ENCODE measurements around the gene UBE2A.

Gene UBE2A

DNA sequence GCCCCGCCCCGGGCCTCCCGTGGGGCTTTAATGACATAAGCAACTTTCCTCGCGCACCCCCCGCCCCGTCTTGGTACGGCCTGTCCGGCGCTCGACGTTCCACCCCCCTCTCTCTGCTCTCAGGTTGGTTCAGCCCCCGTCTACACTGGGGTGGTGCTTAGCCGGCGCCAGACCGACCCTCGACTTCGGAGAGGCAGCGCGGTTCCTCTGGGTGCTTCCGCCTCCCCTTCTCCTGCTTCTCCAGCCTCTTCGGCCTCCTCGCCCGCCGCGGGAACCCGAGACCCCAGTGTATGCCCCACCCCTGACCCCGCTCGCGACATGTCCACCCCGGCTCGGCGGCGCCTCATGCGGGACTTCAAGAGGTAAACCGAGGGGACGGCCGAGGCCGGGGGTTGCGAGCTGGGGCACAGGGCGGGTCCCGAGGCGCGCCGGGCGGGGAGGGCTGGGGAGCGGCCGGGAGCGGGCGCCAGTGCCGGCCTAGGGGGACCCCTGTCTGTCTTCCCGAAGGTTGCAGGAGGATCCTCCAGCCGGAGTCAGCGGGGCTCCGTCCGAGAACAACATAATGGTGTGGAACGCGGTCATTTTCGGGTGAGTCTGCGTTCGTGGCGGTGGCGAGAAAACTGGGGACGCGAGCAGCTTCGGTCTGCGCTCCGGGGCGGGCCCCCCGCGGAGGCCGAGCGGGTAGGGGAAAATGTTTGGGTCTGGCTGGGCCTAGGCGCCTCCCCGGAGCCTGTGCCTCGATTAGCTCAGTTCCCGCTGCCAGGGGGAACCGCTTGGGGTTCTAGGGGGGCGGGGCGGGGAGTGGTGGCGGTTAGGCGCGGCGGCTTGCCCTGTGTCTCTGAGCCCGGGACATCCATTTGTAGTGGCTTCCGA lies at the start of gene UBE2A:
Gene UBE2A, plus strand, starts transcription at position 170 of the 873 bp plus-strand sequence. Its CDS starts 149 bp downstream, at position 319.
- DNase-seq: peak; percentile 92

GRCh38 chrX:119529345-119530276 lies 44.8 kb upstream of the UBE2A start:
- no peak for DNase-seq

DNA sequence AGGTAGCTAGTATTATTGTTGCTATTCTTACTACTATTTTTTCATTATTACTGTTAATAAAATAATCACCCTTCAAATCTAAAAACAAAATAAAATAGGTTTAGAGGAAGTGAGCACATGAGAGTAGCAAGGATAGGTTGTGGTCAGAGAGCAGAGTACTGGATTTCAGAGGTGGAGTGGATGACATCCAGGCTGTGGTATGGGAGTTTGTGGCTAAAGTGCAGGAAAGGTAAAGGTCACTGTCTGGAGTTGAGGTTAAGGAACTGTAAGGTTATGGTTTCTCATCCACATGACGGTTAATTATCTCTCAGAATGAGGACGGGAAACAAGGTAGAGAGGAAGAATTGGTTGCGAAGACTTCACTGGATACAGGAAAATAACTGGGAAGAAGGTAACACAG lies 36.9 kb upstream of the UBE2A start:
- no peak for DNase-seq

GRCh38 chrX:119539872-119540271 lies 34.5 kb upstream of the UBE2A start:
- no peak for DNase-seq

- no peak for DNase-seq
These were observed 33.2 kb upstream of the UBE2A start for GRCh38 chrX:119541188-119541587.

DNA sequence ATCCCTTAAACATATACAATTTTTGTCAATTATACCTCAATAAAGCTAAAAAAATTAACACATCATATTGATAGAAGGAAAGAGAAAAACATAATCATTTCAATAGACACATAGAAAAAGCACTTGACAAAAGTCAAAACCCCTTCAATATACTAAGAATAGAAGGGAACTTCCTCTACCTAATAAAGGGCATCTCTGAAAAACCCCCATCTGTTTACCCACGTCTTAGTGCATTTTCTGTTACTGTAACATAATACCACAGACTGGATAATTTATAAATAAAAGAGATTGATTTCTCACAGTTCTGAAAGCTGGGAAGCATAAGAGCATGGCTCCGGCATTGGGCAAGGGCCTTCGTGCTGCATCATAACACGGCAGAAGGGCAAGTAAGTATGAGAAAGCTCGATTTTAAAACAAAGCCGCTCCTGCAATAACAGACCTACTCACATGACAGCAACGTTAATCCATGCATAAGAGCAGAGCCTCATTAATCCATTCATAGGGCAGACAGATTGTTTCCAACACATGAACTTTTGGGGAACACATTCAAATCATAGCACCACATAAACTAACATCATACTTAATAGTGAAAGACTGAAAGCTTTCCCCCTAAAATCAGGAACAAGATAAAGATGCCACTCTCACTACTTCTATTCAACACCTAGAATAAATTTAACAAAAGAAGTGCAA lies 24.9 kb upstream of the UBE2A start:
- DNase-seq: no peak

- no peak for DNase-seq
These were observed 21.9 kb upstream of the UBE2A start for GRCh38 chrX:119552508-119552907.

DNA sequence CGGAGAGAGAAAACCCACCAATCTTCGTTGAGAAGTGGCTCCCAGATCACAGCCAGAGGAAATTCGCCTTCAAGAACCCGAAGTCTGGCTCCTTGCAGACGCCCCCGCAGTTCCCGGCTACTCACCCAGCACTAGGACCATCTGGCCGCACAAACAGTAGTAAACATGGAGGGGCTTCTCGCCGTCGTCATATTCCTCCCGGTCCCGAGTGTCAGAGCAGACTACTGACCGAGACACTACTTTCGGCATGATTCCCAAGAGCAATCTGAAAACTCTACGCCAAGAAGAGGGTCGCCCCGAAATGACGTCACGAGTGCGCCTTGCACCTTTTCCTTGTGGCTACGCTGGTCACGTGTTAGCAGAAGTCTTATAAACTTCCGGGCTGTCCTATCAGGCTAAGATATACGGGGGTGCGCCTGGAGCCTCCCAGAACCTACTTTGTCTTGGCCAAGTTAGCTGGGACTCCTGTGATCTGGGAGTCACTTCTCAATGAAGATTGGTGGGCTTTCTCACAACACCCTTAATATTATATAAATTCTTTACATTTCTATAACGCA lies 9.2 kb upstream of the UBE2A start, which contains the start of gene STEEP1:
Gene STEEP1, minus strand, starts transcription at position 303 of the 557 bp plus-strand sequence. Its CDS starts 54 bp downstream, at position 249.
- peak; percentile 82 for DNase-seq

GRCh38 chrX:119570351-119570835 lies 4.0 kb upstream of the UBE2A start:
- DNase-seq: no peak

- DNase-seq: no peak
These were observed 1.1 kb upstream of the UBE2A start for GRCh38 chrX:119573222-119573621.

DNA sequence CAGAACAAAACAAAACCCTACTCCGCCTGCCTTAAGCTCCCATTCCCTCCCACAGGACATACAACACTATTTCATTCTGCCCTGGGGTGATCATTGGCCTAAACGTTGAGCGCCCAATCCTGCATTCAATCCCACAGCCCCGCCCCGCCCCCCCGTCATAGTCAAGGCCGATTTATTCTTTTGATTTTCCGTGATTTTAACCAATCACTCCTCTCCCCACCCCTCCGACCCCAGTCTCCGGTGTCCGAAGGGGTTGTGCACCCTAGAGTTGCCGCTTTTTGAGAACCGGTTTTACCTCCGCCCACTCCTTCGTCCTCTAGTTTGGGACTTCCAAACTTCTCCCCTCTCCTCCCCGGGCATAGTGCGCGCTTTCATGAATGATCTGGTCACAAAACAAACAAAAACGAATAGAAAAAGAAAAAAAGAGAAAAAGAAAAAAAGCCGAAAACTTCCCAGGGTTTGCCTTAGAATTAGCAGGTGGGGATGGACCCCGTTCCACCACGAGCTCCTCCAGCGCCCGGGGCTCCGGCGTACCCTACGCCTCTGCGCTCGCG lies 446 bp upstream of the UBE2A start:
- DNase-seq: no peak

DNA sequence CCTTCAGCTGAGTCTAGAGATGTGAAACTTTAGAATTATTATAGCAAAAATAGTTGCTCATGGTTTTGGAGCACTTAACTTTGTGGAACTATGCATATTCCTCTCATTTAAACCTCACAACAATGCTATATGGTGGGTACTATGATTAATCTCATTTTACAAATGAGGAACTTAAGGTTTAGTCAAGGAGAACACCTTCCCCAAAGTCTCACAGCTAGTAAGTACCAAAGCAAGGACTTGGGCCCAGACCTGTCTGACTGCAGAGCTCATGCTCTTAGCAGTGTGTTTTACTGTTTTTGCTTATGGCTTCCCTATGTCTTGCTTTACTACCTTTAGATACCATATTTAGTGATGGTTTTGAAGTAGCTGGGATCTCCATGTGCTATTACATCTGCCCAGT lies 5.1 kb downstream of the UBE2A start:
- DNase-seq: no peak

- no peak for DNase-seq
These were observed 9.2 kb downstream of the UBE2A start for GRCh38 chrX:119583431-119584059.

- no peak for DNase-seq
These were observed 15.4 kb downstream of the UBE2A start for GRCh38 chrX:119589810-119590209.

- DNase-seq: no peak
These were observed 28.4 kb downstream of the UBE2A start for GRCh38 chrX:119602701-119603255.

DNA sequence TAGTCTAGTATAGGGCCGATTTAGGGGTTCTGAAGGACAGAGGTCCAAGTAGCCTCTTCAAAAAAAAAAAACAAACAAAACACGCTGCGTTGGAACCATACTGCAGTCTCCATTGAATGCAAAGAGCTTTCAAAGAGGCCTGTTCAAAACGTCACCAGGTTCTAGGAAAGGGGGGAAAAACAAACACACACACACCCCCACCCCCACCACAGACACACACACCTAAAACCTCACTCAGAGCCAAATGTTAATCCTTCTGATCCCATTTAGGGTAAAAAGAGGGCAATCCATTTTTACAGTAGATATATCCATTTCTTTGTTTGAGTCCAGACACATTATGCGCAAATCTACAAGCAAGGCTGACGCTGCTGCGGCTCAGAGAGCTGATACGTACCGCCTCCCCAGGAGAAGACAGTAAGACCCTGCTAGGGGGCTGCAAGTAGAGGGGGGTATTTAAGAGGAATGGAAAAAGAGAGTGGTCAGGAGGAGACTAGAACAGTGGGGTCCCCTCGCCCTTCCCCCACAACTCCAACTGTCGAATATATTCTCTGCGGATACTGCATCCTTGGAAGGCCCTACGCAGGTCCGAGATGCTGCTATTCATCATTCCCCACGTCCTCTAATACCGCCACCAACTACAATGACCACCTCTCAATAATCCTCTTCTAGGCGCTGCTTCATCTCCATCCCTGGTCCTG lies 30.6 kb downstream of the UBE2A start:
- DNase-seq: no peak

- peak; percentile 28 for DNase-seq
These were observed 31.3 kb downstream of the UBE2A start for GRCh38 chrX:119605464-119606279.

DNA sequence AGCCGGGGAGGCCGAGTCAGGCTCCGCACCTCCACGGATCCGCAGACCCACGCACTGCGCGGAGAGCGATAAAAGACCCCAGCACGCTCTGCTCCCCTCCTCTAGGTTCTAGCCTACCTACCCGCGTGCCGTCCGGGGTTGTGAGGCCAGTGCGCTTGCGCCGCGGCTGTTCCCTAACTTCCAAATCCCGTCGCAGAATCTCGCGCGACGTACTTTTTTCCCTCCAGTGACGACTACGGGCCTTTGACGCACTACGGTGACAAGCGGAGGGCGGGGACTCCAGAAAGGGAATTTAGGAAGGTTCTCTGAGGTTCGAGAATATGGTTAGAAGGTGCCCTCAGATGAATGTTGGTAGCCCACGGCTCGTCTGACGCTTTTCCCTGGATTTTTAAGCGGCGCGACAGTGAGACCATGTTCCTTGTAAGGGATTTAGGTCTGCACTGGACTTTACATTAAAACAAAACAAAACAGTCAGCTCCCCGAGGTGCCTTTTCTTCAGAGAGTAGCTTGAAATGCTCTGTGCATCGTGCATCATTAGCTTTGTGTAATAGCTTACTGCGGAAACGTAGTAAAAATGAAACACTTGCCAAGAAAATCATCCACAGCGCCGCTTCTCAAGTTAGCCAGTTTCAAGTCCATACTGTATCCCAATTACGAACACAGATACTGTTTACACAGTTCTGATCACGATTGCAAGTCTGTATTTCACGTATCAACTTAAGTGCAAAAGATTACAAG lies 32.1 kb downstream of the UBE2A start, which contains the start of gene NKRF:
Gene NKRF, minus strand, starts transcription at position 145 of the 738 bp plus-strand sequence.
- DNase-seq: peak; percentile 89

- no peak for DNase-seq
These were observed 32.6 kb downstream of the UBE2A start for GRCh38 chrX:119607018-119607389.

Measured in CD4-positive, alpha-beta T cell treated with Interleukin-4 for 4 hours (primary cell).